ENCODE results near the gene DNPH1. TPM values are rescaled to one million over a fixed set of nuclear protein-coding genes. Genes with fewer than 3 reads are reported as not detected.
A peak's percentile ranks its signal among the peaks of the same experiment; 100 is the strongest.

Gene DNPH1
- polyA plus RNA-seq, 2 of the 4 experiments (the other 2 are of a cell fraction), result 63.2 to 82.0 TPM

- TF ChIP-seq CTCF (IDR thresholded peaks at IDR 0.05), result no peak
- no peak for TF ChIP-seq RNF2 (IDR thresholded peaks at IDR 0.05; ENCODE audit: borderline replicate concordance, low read depth)
- TF ChIP-seq RARB (CRISPR knock-in tag; IDR thresholded peaks at IDR 0.05), result no peak
- no peak for TF ChIP-seq NPAS2 (CRISPR knock-in tag; IDR thresholded peaks at IDR 0.05; ENCODE audit: borderline replicate concordance)
Measured at GRCh38 chr6:43271103-43271815, 42.0 kb upstream of the DNPH1 start (continued).

GRCh38 chr6:43269273-43270007 is 40.2 kb upstream of the DNPH1 start:
- ChIA-PET POLR2A (no interaction called here), CTCF (interaction anchor here (1.1 to 3.0 kb wide), 4 partner anchors 18 to 226 kb away, joined by 3 to 14 read pairs (median 7); partner anchors contain the start of gene CRIP3)
- peaks cover 33% of the 10 kb centered on the region for H3K4me1 ChIP-seq
- FAIRE-seq, result no peak
- no peak overlapping the region for H3K4me3 ChIP-seq
- H3K9me3 ChIP-seq, result no peaks in the 10 kb centered on the region
- no peak for DNase-seq (ENCODE audit: low read depth in 1 of 2, low spot score in 1 of 2)
- H3K27ac ChIP-seq, result peak overlapping the region; percentile 16 to 67; a peak in 4 of 6 replicates
- peak overlapping the region; percentile 68 for H3K4me2 ChIP-seq
- TF ChIP-seq ZFP36 (IDR thresholded peaks at IDR 0.05; ENCODE audit: borderline replicate concordance, partially characterized antibody) (peak; percentile 85), NPAS2 (CRISPR knock-in tag; IDR thresholded peaks at IDR 0.05; ENCODE audit: borderline replicate concordance) (no peak), POLR2AphosphoS2 (conservative IDR thresholded peaks at IDR 0.05; ENCODE audit: low read length) (no peak)
- 30% methylated on average over 22 of the region's 44 CpGs for WGBS (ENCODE audit: missing lambda C conversion rate)
- ATAC-seq, result peak in 1 of 2 experiments; percentile 37; a peak in 3 of 6 replicates

- peak overlapping the region; percentile 68; the same call in 1 of the 3 replicates for H3K4me2 ChIP-seq
- peaks cover 30% of the 10 kb centered on the region for H3K4me1 ChIP-seq
- ATAC-seq, result no peak
- no peak for DNase-seq (ENCODE audit: low read depth in 1 of 2, low spot score in 1 of 2)
- ChIA-PET POLR2A (no interaction called here), CTCF (interaction anchor here (1.0 to 3.0 kb wide), 5 partner anchors 18 to 226 kb away, joined by 3 to 14 read pairs (median 6); partner anchors contain the start of genes CRIP3 and DNPH1)
- no peaks in the 10 kb centered on the region for H3K9me3 ChIP-seq
- no peak for FAIRE-seq
- 86% methylated on average over 4 of the region's 10 CpGs for WGBS (ENCODE audit: missing lambda C conversion rate)
- TF ChIP-seq FOSL2 (IDR thresholded peaks at IDR 0.05) (no peak), FOSL2 (CRISPR knock-in tag; IDR thresholded peaks at IDR 0.05) (no peak)
- H3K4me3 ChIP-seq, result no peak overlapping the region
- peak overlapping the region in 1 of 2 experiments; percentile 24; a peak in 1 of 6 replicates for H3K27ac ChIP-seq
Measured at GRCh38 chr6:43268782-43269272, 39.5 kb upstream of the DNPH1 start.

GRCh38 chr6:43268355-43268700 is 39.0 kb upstream of the DNPH1 start:
- Histone ChIP-seq H3K4me2 (no peak overlapping the region), H3K9me3 (no peaks in the 10 kb centered on the region), H3K4me3 (no peak overlapping the region), H3K4me1 (peaks cover 30% of the 10 kb centered on the region), H3K27ac (0 out of 6 replicates have a peak overlapping the region, but pooled peaks of 1 of the 2 experiments have one; percentile 18)
- no peak for ATAC-seq
- no peak for FAIRE-seq
- DNase-seq (ENCODE audit: low read depth in 1 of 2, low spot score in 1 of 2), result no peak
- TF ChIP-seq FOSL2 (IDR thresholded peaks at IDR 0.05), result no peak
- TF ChIP-seq FOSL2 (CRISPR knock-in tag; IDR thresholded peaks at IDR 0.05), result no peak
- no peak for TF ChIP-seq POLR2AphosphoS2 (conservative IDR thresholded peaks at IDR 0.05; ENCODE audit: low read length)
- no peak for TF ChIP-seq PBX3 (IDR thresholded peaks at IDR 0.05)
- TF ChIP-seq HOXB13 (CRISPR knock-in tag; IDR thresholded peaks at IDR 0.05; ENCODE audit: low read depth), result no peak
- no peak for TF ChIP-seq NPAS2 (CRISPR knock-in tag; IDR thresholded peaks at IDR 0.05; ENCODE audit: borderline replicate concordance)
- no peak for TF ChIP-seq RARB (CRISPR knock-in tag; IDR thresholded peaks at IDR 0.05)
- WGBS (ENCODE audit: missing lambda C conversion rate), result 85% methylated on average over 3 of the region's 3 CpGs
- ChIA-PET POLR2A (no interaction called here), CTCF (interaction anchor here (1.0 to 3.0 kb wide), 5 partner anchors 19 to 237 kb away, joined by 3 to 14 read pairs (median 6); partner anchors contain the start of genes CRIP3 and DNPH1)
